HCT116 (cell line): ENCODE results near the gene RYR3. TPM values are rescaled to one million over a fixed set of nuclear protein-coding genes. Genes with fewer than 3 reads are reported as not detected.

Source experiments
- ATAC-seq: fragments of 200-7000 bp; cut with Tn5 transposase; 2 replicates; pipeline ENCODE4 v1.9.1; 2020; ENCODE audit warnings: mild to moderate bottlenecking, moderate library complexity
- BruUV-seq: library from RNA; stranded (reverse); fragments of 400-500 nt; replicated peaks from 2 replicates; lab custom pipeline; 2021; lab: Mats Ljungman, UMichigan
- CTCF ChIA-PET: fragments of 300-600 bp; sonication (Branson Sonifier 250); formaldehyde crosslinking; loops from one replicate; lab custom pipeline; 2021; ENCODE audit warnings: antibody characterized with exemption; lab: Charles Lee
- POLR2A ChIA-PET: fragments of 300-600, 350-600 bp; sonication (Branson Sonifier 250); formaldehyde crosslinking; loops from one replicate; lab custom pipeline; 2021; ENCODE audit warnings: antibody characterized with exemption; lab: Charles Lee
- RAD21 ChIA-PET, 2 experiments: fragments of 300-600 bp; sonication (Branson Sonifier 250); formaldehyde crosslinking; loops; one replicate each; lab custom pipeline; 2023; ENCODE audit warnings: low total read pairs in 2 of 2; ENCODE audit not compliant: uncharacterized antibody in 2 of 2, unreplicated experiment in 2 of 2, low non-redundant PET in 1 of 2; lab: Charles Lee
- DNase-seq: peaks from one replicate; pipeline ENCODE4 v3.0.0-alpha.2; 2010; ENCODE audit warnings: low read depth, low spot score
- H2AFZ ChIP-seq: fragments of 200-600 bp; shearing (Covaris generic), sonication (generic); 2 replicates; pipeline ENCODE4 v1.6.1; 2017; ENCODE audit warnings: low read depth, mixed run types, mixed read lengths, antibody characterized with exemption, low read length; ENCODE audit not compliant: poor library complexity, severe bottlenecking
- H3K27ac ChIP-seq: 2 replicates; pipeline ENCODE4 v1.5.1; 2012; ENCODE audit warnings: low read depth, low read length
- H3K27me3 ChIP-seq: fragments of 200-600 bp; sonication (generic); 2 replicates; pipeline ENCODE4 v1.6.1; 2016; ENCODE audit warnings: mixed run types, low read length, mixed read lengths; ENCODE audit not compliant: insufficient read depth
- H3K36me3 ChIP-seq, 2 experiments: fragments of 200-500 bp in 1 of 2; fragments of 200-600 bp in 1 of 2; sonication (Bioruptor generic) in 1 of 2; sonication (generic) in 1 of 2; 2 replicates each; pipeline versions ENCODE4 v1.5.1 to v1.6.1; 2014 to 2016; ENCODE audit warnings: low read length in 2 of 2, inconsistent platforms in 1 of 2, mixed read lengths in 1 of 2, mixed run types in 1 of 2; ENCODE audit not compliant: insufficient read depth in 2 of 2, control insufficient read depth in 1 of 2
- H3K4me1 ChIP-seq, 2 experiments: fragments of 200-600 bp in 1 of 2; sonication (generic) in 1 of 2; 2 replicates each; pipeline versions ENCODE4 v1.5.1 to v1.6.1; 2012 to 2017; ENCODE audit warnings: low read length in 2 of 2, inconsistent platforms in 1 of 2, mild to moderate bottlenecking in 1 of 2, mixed read lengths in 1 of 2, mixed run types in 1 of 2, moderate library complexity in 1 of 2; ENCODE audit not compliant: insufficient read depth in 2 of 2, control insufficient read depth in 1 of 2
- H3K4me2 ChIP-seq: fragments of 200-600 bp; sonication (generic); 2 replicates; pipeline ENCODE4 v1.6.1; 2017; ENCODE audit warnings: mixed run types, low read length, mixed read lengths
- H3K4me3 ChIP-seq, 2 experiments: fragments of 200-600 bp in 1 of 2; sonication (generic) in 1 of 2; replicated peaks in 1 of 2; 2 replicates each; pipeline ENCODE4 v1.5.1; 2011 to 2016; ENCODE audit warnings: low read length in 2 of 2, control low read depth in 1 of 2, low read depth in 1 of 2, mild to moderate bottlenecking in 1 of 2, mixed read lengths in 1 of 2, mixed run types in 1 of 2
- H3K79me2 ChIP-seq: fragments of 200-600 bp; sonication (generic); 2 replicates; pipeline ENCODE4 v1.6.1; 2017; ENCODE audit warnings: mild to moderate bottlenecking, mixed run types, low read length, moderate library complexity, mixed read lengths; ENCODE audit not compliant: insufficient read depth
- H3K9ac ChIP-seq: fragments of 200-600 bp; sonication (generic); 2 replicates; pipeline ENCODE4 v1.6.1; 2016; ENCODE audit warnings: low read length, mixed read lengths
- H3K9me2 ChIP-seq: fragments of 200-600 bp; sonication (generic), shearing (Covaris generic); 2 replicates; pipeline ENCODE4 v1.6.1; 2017; ENCODE audit warnings: mixed run types, mild to moderate bottlenecking, moderate library complexity; ENCODE audit not compliant: insufficient read depth
- H3K9me3 ChIP-seq, 2 experiments: fragments of 200-500 bp in 1 of 2; fragments of 200-600 bp in 1 of 2; sonication (Bioruptor generic) in 1 of 2; sonication (generic) in 1 of 2; 2 replicates each; pipeline ENCODE4 v1.6.1; 2014 to 2017; ENCODE audit warnings: low read length in 2 of 2, mixed read lengths in 2 of 2, inconsistent platforms in 1 of 2, low read depth in 1 of 2, mild to moderate bottlenecking in 1 of 2, mixed run types in 1 of 2, moderate library complexity in 1 of 2; ENCODE audit not compliant: control insufficient read depth in 1 of 2, insufficient read depth in 1 of 2
- H4K20me1 ChIP-seq: fragments of 200-600 bp; sonication (generic), shearing (Covaris generic); 2 replicates; pipeline ENCODE4 v1.6.1; 2017; ENCODE audit warnings: mixed run types, mild to moderate bottlenecking, moderate library complexity; ENCODE audit not compliant: insufficient read depth
- CEBPB ChIP-seq: IDR thresholded peaks from 2 replicates; pipeline ENCODE4 v1.6.1; 2012; ENCODE audit warnings: low read depth
- EGR1 ChIP-seq: IDR thresholded peaks from 2 replicates; pipeline ENCODE4 v1.6.1; 2012; ENCODE audit warnings: low read depth
- ELF1 ChIP-seq: IDR thresholded peaks from 2 replicates; pipeline ENCODE4 v1.6.1; 2012; ENCODE audit warnings: low read depth, borderline replicate concordance
- EZH2phosphoT487 ChIP-seq: fragments of 200-600 bp; IDR thresholded peaks from 2 replicates; pipeline ENCODE4 v1.6.1; 2018; ENCODE audit warnings: antibody characterized with exemption, borderline replicate concordance
- FOSL1 ChIP-seq: IDR thresholded peaks from 2 replicates; pipeline ENCODE4 v1.6.1; 2012; ENCODE audit warnings: low read depth
- POLR2A ChIP-seq: IDR thresholded peaks from 2 replicates; pipeline ENCODE4 v1.7.0; 2011; ENCODE audit warnings: borderline replicate concordance; ENCODE audit not compliant: insufficient read depth, insufficient read length; ENCODE audit errors: extremely low read depth
- RAD21 ChIP-seq: IDR thresholded peaks from 2 replicates; pipeline ENCODE4 v1.6.1; 2012; ENCODE audit warnings: low read depth, mild to moderate bottlenecking
- SP1 ChIP-seq: IDR thresholded peaks from 2 replicates; pipeline ENCODE4 v1.6.1; 2012; ENCODE audit warnings: low read depth
- TCF7L2 ChIP-seq: IDR thresholded peaks from 2 replicates; pipeline ENCODE4 v1.7.0; 2011; ENCODE audit warnings: borderline replicate concordance, inconsistent platforms; ENCODE audit not compliant: insufficient read depth, insufficient read length; ENCODE audit errors: extremely low read depth
- YY1 ChIP-seq: IDR thresholded peaks from 2 replicates; pipeline ENCODE4 v1.6.1; 2011; ENCODE audit warnings: low read length, low read depth, moderate library complexity, mild to moderate bottlenecking; ENCODE audit not compliant: insufficient replicate concordance; ENCODE audit errors: extremely low read depth
- intact Hi-C: fragments of 100-400 bp; cut with micrococcal nuclease; formaldehyde crosslinking; loops from 2 replicates; pipeline ENCODE4 v1.10.0; 2022
- total RNA-seq: library from RNA; stranded (reverse); gene quantifications from one replicate; pipeline ENCODE4 v1.2.1, GENCODE V29; 2021; ENCODE audit not compliant: unreplicated experiment
- TF ChIP-seq, protein P1 (sequence below): IDR thresholded peaks from 2 replicates; pipeline ENCODE4 v1.6.1; 2012; ENCODE audit warnings: low read depth
- TF ChIP-seq, protein P2 (sequence below), 3 experiments: fragments of 200-600 bp in 1 of 3; sonication (generic) in 1 of 3; IDR thresholded peaks in 2 of 3; conservative IDR thresholded peaks in 1 of 3; 2 replicates each; pipeline ENCODE4 v1.5.1; 2012 to 2017; ENCODE audit warnings: low read depth in 2 of 3, low read length in 2 of 3, antibody characterized with exemption in 1 of 3, borderline replicate concordance in 1 of 3, control low read depth in 1 of 3, mild to moderate bottlenecking in 1 of 3, mixed read lengths in 1 of 3, mixed run types in 1 of 3, moderate library complexity in 1 of 3; ENCODE audit not compliant: insufficient read depth in 1 of 3

The RYR3 gene
- total RNA-seq, 1 experiment from 2014 or later, result not detected

- TF ChIP-seq YY1 (no peak), FOSL1 (no peak), ELF1 (no peak), TCF7L2 (no peak), POLR2A (no peak), EZH2phosphoT487 (no peak), CEBPB (no peak), EGR1 (no peak)
- TF ChIP-seq, protein P1, sequence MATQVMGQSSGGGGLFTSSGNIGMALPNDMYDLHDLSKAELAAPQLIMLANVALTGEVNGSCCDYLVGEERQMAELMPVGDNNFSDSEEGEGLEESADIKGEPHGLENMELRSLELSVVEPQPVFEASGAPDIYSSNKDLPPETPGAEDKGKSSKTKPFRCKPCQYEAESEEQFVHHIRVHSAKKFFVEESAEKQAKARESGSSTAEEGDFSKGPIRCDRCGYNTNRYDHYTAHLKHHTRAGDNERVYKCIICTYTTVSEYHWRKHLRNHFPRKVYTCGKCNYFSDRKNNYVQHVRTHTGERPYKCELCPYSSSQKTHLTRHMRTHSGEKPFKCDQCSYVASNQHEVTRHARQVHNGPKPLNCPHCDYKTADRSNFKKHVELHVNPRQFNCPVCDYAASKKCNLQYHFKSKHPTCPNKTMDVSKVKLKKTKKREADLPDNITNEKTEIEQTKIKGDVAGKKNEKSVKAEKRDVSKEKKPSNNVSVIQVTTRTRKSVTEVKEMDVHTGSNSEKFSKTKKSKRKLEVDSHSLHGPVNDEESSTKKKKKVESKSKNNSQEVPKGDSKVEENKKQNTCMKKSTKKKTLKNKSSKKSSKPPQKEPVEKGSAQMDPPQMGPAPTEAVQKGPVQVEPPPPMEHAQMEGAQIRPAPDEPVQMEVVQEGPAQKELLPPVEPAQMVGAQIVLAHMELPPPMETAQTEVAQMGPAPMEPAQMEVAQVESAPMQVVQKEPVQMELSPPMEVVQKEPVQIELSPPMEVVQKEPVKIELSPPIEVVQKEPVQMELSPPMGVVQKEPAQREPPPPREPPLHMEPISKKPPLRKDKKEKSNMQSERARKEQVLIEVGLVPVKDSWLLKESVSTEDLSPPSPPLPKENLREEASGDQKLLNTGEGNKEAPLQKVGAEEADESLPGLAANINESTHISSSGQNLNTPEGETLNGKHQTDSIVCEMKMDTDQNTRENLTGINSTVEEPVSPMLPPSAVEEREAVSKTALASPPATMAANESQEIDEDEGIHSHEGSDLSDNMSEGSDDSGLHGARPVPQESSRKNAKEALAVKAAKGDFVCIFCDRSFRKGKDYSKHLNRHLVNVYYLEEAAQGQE, result no peak
- TF ChIP-seq, all 23 proteins: peak for 0
Observed at GRCh38 chr15:33671456-33671855, 360.7 kb downstream of the RYR3 start (continued).

GRCh38 chr15:33675246-33675645 is 364.5 kb downstream of the RYR3 start:
- no peak overlapping the region for H3K27ac ChIP-seq
- BruUV-seq, result no TSS peak
- H2AFZ ChIP-seq, result no peak overlapping the region
- intact Hi-C loops, result loop anchor here (1.0 to 10.0 kb wide), 2 partner anchors 383 to 430 kb away; no protein-coding TSS in a partner anchor
- H3K9me3 ChIP-seq, result no peaks in the 10 kb centered on the region
- no peaks in the 10 kb centered on the region for H3K79me2 ChIP-seq
- RAD21 ChIA-PET, result no interaction called here
- H3K27me3 ChIP-seq, result peaks cover 85% of the 10 kb centered on the region
- no peaks in the 10 kb centered on the region for H3K36me3 ChIP-seq
- no peak overlapping the region for H3K4me2 ChIP-seq
- H4K20me1 ChIP-seq, result no peaks in the 10 kb centered on the region
- DNase-seq (peak; percentile 26), ATAC-seq (peak; percentile 70; the same call in 1 of the 2 replicates)
- CTCF ChIA-PET, result no interaction called here
- TF ChIP-seq, protein P2, sequence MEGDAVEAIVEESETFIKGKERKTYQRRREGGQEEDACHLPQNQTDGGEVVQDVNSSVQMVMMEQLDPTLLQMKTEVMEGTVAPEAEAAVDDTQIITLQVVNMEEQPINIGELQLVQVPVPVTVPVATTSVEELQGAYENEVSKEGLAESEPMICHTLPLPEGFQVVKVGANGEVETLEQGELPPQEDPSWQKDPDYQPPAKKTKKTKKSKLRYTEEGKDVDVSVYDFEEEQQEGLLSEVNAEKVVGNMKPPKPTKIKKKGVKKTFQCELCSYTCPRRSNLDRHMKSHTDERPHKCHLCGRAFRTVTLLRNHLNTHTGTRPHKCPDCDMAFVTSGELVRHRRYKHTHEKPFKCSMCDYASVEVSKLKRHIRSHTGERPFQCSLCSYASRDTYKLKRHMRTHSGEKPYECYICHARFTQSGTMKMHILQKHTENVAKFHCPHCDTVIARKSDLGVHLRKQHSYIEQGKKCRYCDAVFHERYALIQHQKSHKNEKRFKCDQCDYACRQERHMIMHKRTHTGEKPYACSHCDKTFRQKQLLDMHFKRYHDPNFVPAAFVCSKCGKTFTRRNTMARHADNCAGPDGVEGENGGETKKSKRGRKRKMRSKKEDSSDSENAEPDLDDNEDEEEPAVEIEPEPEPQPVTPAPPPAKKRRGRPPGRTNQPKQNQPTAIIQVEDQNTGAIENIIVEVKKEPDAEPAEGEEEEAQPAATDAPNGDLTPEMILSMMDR (IDR thresholded peaks at IDR 0.05 in 2 of 3, conservative IDR thresholded peaks at IDR 0.05 in 1 of 3; ENCODE audit: borderline replicate concordance in 1 of 3, insufficient read depth in 1 of 3, low read depth in 2 of 3, low read length in 2 of 3), result peak; percentile 16 to 73 (median 62); a peak in 5 of 6 replicates
- peak; percentile 46 for TF ChIP-seq RAD21
- TF ChIP-seq SP1, result no peak
- H3K4me3 ChIP-seq, result no peak overlapping the region
- H3K9me2 ChIP-seq, result no peaks in the 10 kb centered on the region
- POLR2A ChIA-PET, result no interaction called here
- no peak overlapping the region for H3K9ac ChIP-seq
- no peaks in the 10 kb centered on the region for H3K4me1 ChIP-seq
